GM23248 (cell line): Measurements from ENCODE around the gene MEGF6. TPM values are rescaled to one million over a fixed set of nuclear protein-coding genes. Genes with fewer than 3 reads are reported as not detected.

Source experiments
- DNase-seq: peaks from one replicate; pipeline ENCODE4 v3.0.0-alpha.2; 2015
- H2AFZ ChIP-seq: fragments of 200-600 bp; sonication (generic); 2 replicates; pipeline ENCODE4 v1.6.1; 2016; ENCODE audit warnings: antibody characterized with exemption
- H3F3A ChIP-seq: fragments of 200-600 bp; sonication (generic); 2 replicates; pipeline ENCODE4 v1.6.1; 2016; ENCODE audit warnings: mild to moderate bottlenecking, antibody characterized with exemption, mixed run types; ENCODE audit not compliant: insufficient read depth
- H3K27ac ChIP-seq: fragments of 200-600 bp; sonication (generic); 2 replicates; pipeline ENCODE4 v1.5.1; 2016; ENCODE audit warnings: mild to moderate bottlenecking
- H3K27me3 ChIP-seq: fragments of 200-600 bp; sonication (generic); replicated peaks from 2 replicates; pipeline ENCODE4 v1.6.1; 2016; ENCODE audit warnings: mild to moderate bottlenecking; ENCODE audit not compliant: insufficient read depth
- H3K36me3 ChIP-seq: fragments of 200-600 bp; sonication (generic); 2 replicates; pipeline ENCODE4 v1.6.1; 2016; ENCODE audit warnings: low read depth, mild to moderate bottlenecking
- H3K4me1 ChIP-seq: fragments of 200-600 bp; sonication (generic); 2 replicates; pipeline ENCODE4 v1.6.1; 2016; ENCODE audit warnings: mild to moderate bottlenecking; ENCODE audit not compliant: insufficient read depth
- H3K4me2 ChIP-seq: fragments of 200-600 bp; sonication (generic); one replicate; pipeline ENCODE4 v1.6.1; 2016; ENCODE audit warnings: mild to moderate bottlenecking; ENCODE audit not compliant: unreplicated experiment
- H3K4me3 ChIP-seq: fragments of 200-600 bp; sonication (generic); 2 replicates; pipeline ENCODE4 v1.5.1; 2016; ENCODE audit warnings: mild to moderate bottlenecking
- H3K79me2 ChIP-seq: fragments of 200-600 bp; sonication (generic); 2 replicates; pipeline ENCODE4 v1.6.1; 2016; ENCODE audit warnings: mild to moderate bottlenecking; ENCODE audit not compliant: insufficient read depth
- H3K9ac ChIP-seq: fragments of 200-600 bp; sonication (generic); 2 replicates; pipeline ENCODE4 v1.6.1; 2016; ENCODE audit warnings: mild to moderate bottlenecking
- H3K9me2 ChIP-seq: fragments of 200-600 bp; sonication (generic); 2 replicates; pipeline ENCODE4 v1.6.1; 2016; ENCODE audit warnings: mixed run types, mild to moderate bottlenecking, moderate library complexity; ENCODE audit not compliant: insufficient read depth
- H3K9me3 ChIP-seq: fragments of 200-600 bp; sonication (generic); one replicate; pipeline ENCODE4 v1.6.1; 2017; ENCODE audit warnings: low read depth
- H4K20me1 ChIP-seq: fragments of 200-600 bp; sonication (generic); 2 replicates; pipeline ENCODE4 v1.6.0; 2016; ENCODE audit not compliant: insufficient read depth
- EZH2 ChIP-seq: fragments of 200-600 bp; sonication (generic); IDR thresholded peaks from 2 replicates; pipeline ENCODE4 v1.6.1; 2018; ENCODE audit warnings: antibody characterized with exemption, mild to moderate bottlenecking; ENCODE audit not compliant: insufficient read depth, poor library complexity, severe bottlenecking
- EZH2phosphoT487 ChIP-seq: fragments of 200-600 bp; sonication (generic); IDR thresholded peaks from 2 replicates; pipeline ENCODE4 v1.6.1; 2018; ENCODE audit warnings: antibody characterized with exemption, moderate library complexity, mild to moderate bottlenecking, low read depth; ENCODE audit not compliant: insufficient read depth
- WGBS, 2 experiments: methylation state at CpG; one replicate each; pipeline ENCODE4 v1.1.6; 2015 to 2017; ENCODE audit warnings: low lambda C conversion rate in 2 of 2, low coverage in 1 of 2; ENCODE audit errors: missing lambda C conversion rate in 2 of 2; 5-methylcytosine and 5-hydroxymethylcytosine counted together
- in situ Hi-C: fragments of 300-500 bp; cut with MboI; formaldehyde crosslinking; loops from 2 replicates; pipeline ENCODE4 v1.15.0; 2020
- polyA plus RNA-seq: library from polyadenylated mRNA; unstranded; fragments of >200 nt; fragmentation: Nextera tagmentation; extraction: Ambion mirVana; gene quantifications from 2 replicates; pipeline ENCODE4 v1.2.1, GENCODE V29; 2016
- total RNA-seq: library from RNA; depleted of rRNA; stranded (reverse); fragments of >200 nt; shearing (Covaris generic); gene quantifications from 2 replicates; pipeline ENCODE4 v1.2.3, GENCODE V29; 2014

MEGF6 gene
- total and polyA plus RNA-seq, 2 experiments from 2014 or later: 37.9 to 108 TPM

- in situ Hi-C loops: no loop called here
- Histone ChIP-seq H3K9ac (no peak overlapping the region), H3K27me3 (peaks cover 6% of the 10 kb centered on the region; the same call in 1 of the 2 replicates), H3K9me3 (no peaks in the 10 kb centered on the region), H3K4me1 (no peaks in the 10 kb centered on the region), H3K9me2 (no peaks in the 10 kb centered on the region), H3K4me2 (no peak overlapping the region), H3K36me3 (no peaks in the 10 kb centered on the region), H2AFZ (no peak overlapping the region), H3F3A (no peaks in the 10 kb centered on the region), H3K4me3 (no peak overlapping the region), H4K20me1 (no peaks in the 10 kb centered on the region), H3K27ac (no peak overlapping the region), H3K79me2 (no peaks in the 10 kb centered on the region)
- TF ChIP-seq EZH2phosphoT487 (no peak), EZH2 (no peak)
- 63 to 67% methylated on average over 21 to 23 of the region's 27 CpGs for WGBS, 2 experiments
- DNase-seq: peak; percentile 44
Observed at GRCh38 chr1:3553166-3553939, 58.0 kb downstream of the MEGF6 start.

- no peaks in the 10 kb centered on the region for H3K79me2 ChIP-seq
- H3K27me3 ChIP-seq: peaks cover 6% of the 10 kb centered on the region; the same call in 1 of the 2 replicates
- H2AFZ ChIP-seq: no peak overlapping the region
- no peak for DNase-seq
- H3K4me3 ChIP-seq: no peak overlapping the region
- no peak overlapping the region for H3K27ac ChIP-seq
- in situ Hi-C loops: no loop called here
- no peaks in the 10 kb centered on the region for H4K20me1 ChIP-seq
- H3K9me3 ChIP-seq: no peaks in the 10 kb centered on the region
- H3K4me2 ChIP-seq: no peak overlapping the region
- TF ChIP-seq EZH2phosphoT487: no peak
- H3K9me2 ChIP-seq: no peaks in the 10 kb centered on the region
- H3F3A ChIP-seq: no peaks in the 10 kb centered on the region
- WGBS, 2 experiments: 81 to 83% methylated on average over 5 to 6 of the region's 6 CpGs
- no peak overlapping the region for H3K9ac ChIP-seq
- no peaks in the 10 kb centered on the region for H3K36me3 ChIP-seq
- H3K4me1 ChIP-seq: no peaks in the 10 kb centered on the region
Observed at GRCh38 chr1:3552751-3553150, 58.6 kb downstream of the MEGF6 start.

GRCh38 chr1:3552176-3552575 lies 59.1 kb downstream of the MEGF6 start:
- no peak overlapping the region for H2AFZ ChIP-seq
- TF ChIP-seq EZH2: no peak
- TF ChIP-seq EZH2phosphoT487: no peak
- H3K4me3 ChIP-seq: no peak overlapping the region
- WGBS, 2 experiments: 85 to 92% methylated on average over 14 of the region's 14 CpGs
- no peak overlapping the region for H3K9ac ChIP-seq
- H3K36me3 ChIP-seq: no peaks in the 10 kb centered on the region
- H3K79me2 ChIP-seq: no peaks in the 10 kb centered on the region
- H3K4me2 ChIP-seq: no peak overlapping the region
- H4K20me1 ChIP-seq: no peaks in the 10 kb centered on the region
- no peaks in the 10 kb centered on the region for H3K9me2 ChIP-seq
- no peak for DNase-seq
- H3K27ac ChIP-seq: no peak overlapping the region
- H3F3A ChIP-seq: no peaks in the 10 kb centered on the region
- no peaks in the 10 kb centered on the region for H3K4me1 ChIP-seq
- in situ Hi-C loops: no loop called here
- H3K27me3 ChIP-seq: peaks cover 5% of the 10 kb centered on the region; the same call in 1 of the 2 replicates
- no peaks in the 10 kb centered on the region for H3K9me3 ChIP-seq

- H3K4me1 ChIP-seq: no peaks in the 10 kb centered on the region
- no peak overlapping the region for H3K27ac ChIP-seq
- in situ Hi-C loops: no loop called here
- H3F3A ChIP-seq: no peaks in the 10 kb centered on the region
- H4K20me1 ChIP-seq: no peaks in the 10 kb centered on the region
- H2AFZ ChIP-seq: no peak overlapping the region
- no peaks in the 10 kb centered on the region for H3K79me2 ChIP-seq
- no peak overlapping the region for H3K4me2 ChIP-seq
- no peaks in the 10 kb centered on the region for H3K36me3 ChIP-seq
- H3K27me3 ChIP-seq: 0 out of 2 replicates have a peak, but pooled peaks cover under 1% of the 10 kb centered on the region
- H3K9me3 ChIP-seq: no peaks in the 10 kb centered on the region
- no peak overlapping the region for H3K4me3 ChIP-seq
- DNase-seq: no peak
- no peaks in the 10 kb centered on the region for H3K9me2 ChIP-seq
- WGBS, 2 experiments: 79 to 84% methylated on average over 10 of the region's 10 CpGs
- no peak for TF ChIP-seq EZH2phosphoT487
- no peak for TF ChIP-seq EZH2
- no peak overlapping the region for H3K9ac ChIP-seq
Observed at GRCh38 chr1:3551711-3552110, 59.6 kb downstream of the MEGF6 start.
